NCI-H82 (cell line): Measurements from ENCODE around the gene L1CAM.
A peak's percentile ranks its signal among the peaks of the same experiment; 100 is the strongest.

Source experiments
- DNase-seq: peaks from one replicate; lab custom pipeline; 2025; lab: John Stamatoyannopoulos, UW

L1CAM gene

GRCh38 chrX:153925387-153925738 lies 39.4 kb upstream of the L1CAM start:
- no peak for DNase-seq

DNA sequence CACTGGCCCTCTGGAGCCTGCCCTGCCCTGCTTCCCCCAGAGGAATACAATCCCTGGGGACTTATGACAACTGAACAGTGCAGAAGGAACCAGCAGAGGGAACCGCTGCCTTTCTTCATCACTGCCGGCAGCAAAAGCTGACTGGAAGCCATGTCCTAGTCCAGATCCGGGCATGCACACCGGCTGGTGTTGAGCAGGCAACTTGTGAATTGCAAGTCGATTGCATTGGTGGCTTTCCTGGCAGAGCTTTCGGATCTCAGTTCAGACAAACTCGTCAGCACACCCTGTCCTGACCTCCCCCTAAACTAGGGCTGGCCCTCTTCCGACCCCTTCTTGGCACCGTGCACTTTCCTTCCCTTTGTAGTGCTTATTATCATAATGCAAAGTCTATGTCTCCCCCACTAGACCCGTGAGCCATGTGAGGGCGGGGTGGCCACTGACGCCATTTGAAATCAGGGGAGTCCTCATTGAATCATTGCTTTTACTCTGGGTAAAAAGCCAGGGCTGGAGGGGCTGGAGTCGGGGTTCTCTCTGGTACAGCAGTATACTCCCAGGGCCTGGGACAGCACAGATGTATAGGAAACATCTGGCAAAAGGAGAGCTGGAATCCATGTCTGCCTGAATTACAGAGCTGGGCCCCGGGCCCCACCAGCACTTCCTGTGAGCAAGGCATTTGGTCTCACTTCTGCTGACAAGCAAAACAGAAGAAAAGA lies 38.3 kb upstream of the L1CAM start:
- peak; percentile 86 for DNase-seq

DNA sequence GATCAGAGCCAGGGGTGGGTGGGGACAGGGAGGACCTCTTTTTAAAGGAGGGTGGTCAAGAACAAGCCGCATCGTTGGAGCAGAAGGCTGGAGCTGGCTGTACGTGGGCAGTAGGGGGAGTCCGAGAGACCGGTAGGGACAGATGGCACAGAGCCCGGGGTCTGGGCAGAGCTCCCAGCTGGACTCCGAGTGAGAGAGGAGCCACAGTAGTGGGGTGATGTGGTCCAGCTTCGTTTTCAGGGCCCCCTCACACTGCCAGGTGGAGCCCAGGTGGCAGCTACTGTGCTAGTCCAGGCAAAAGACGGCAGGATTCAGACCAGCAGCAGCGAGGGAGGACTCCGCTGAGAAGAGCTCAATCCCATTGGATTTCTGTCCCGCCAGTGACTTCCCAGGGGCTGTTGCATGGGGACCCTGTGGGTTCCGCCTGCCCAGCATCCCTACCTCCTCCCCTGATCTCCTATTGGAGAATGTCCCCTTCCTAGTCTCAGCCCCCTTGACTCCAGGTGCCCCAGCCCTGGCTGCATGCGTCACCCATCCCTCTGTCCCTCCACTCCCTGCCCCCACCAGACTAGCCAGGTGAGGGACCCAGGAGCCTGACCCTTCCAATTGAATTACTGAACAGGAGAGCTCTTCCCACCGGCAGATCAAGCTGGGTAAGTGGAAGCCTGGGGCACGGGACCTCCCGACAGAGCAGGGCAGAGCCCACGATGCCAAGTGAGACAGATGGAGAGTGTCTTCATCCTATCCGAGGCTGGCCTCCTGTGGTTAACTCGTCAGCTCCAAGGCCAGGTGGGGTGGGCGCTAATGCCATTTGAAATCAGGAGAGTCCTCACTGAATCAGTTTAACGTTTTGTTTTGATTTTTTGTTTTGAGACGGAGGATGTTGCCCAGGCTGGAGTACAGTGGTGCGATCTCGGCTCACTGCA lies 37.2 kb upstream of the L1CAM start:
- peak; percentile 79 for DNase-seq

DNA sequence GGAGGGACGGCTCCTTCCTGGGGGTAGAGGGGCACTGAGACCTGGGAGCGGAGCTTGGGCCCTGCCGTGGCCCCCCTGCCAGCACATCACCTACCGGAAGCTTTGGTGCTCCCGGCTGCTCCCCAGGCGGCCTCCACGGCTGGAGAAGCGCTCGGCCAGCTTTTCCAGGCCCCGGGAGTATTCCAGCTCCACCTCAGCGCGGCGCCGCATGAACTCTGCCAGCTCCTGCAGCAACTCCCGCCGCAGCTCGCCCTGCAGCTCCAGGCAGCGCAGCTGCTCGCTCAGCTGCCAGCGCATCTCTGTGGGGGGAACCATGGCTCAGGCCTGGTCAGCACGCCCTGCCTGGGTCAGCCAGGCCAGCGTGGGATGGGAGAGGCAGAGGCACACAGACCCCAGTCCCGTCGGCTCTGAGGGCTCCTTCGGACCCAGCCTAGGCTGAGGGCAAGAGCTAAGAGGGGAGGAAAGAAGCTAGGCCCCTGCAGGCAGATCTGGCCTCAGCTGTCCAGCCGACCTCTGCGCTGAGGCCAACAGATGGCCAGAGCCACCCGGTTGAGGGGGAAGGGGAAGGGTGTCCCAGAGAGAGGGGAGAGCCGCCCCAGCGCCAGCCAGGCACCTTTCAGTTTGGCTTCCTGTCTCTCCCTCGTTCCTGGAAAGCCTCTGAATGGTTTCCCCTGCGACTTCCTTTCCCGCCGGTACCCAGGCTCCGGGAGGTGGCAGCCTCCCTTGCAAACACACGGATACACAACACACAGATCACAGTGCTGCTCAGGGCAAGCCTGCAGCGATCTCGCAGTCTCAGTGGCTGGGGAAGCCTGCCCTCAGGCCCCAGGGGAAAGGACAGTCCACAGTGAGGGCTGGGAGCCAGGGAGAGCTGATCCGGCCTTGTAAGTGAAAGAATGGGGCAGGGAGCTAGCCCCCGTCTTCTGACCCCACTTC lies 35.8 kb upstream of the L1CAM start:
- DNase-seq = no peak

DNA sequence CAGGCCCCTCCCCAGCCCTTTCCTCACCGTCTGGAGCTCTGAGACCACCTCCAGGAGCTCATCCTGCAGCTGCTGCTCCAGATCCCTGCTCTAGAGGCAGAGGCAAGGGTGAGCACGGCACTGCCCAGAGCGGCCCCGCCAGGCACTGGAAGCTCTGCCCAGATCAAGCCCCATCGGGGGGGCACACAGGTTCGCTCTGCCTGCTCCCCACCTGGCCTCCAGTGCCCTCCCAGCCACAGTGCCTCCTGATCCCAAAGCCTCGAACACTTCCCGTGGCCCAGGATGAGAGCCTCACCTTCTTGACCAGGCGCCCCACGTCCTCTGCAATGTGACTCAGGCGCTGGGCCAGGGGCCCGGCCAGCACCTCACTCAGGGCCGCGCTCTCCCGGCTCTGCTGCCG lies 35.1 kb upstream of the L1CAM start:
- DNase-seq = no peak

GRCh38 chrX:153920546-153920945 lies 34.6 kb upstream of the L1CAM start:
- DNase-seq = no peak

- no peak for DNase-seq
These were observed 33.3 kb upstream of the L1CAM start for GRCh38 chrX:153919281-153919680.

GRCh38 chrX:153917869-153918268 lies 31.9 kb upstream of the L1CAM start:
- DNase-seq = no peak

DNA sequence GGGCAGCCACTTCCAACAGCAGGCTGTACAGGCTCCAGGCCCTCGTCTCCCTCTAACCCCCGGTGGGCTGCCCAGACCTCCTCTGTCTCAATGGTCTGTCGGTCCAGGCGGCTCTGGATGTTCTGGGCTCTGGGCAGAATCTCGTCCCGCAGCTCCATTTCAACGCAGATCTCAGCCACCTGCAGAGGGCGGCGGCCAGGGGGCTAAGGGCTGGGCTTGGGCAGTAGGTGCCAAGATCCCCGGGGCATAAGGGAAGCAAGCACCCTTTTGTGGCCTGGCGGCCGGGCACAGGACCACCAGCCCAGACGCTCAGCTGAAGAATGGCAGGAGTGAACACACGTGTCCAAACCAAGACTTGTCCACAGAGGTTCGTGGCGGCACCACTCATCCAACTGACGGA lies 27.7 kb upstream of the L1CAM start:
- DNase-seq = no peak

DNA sequence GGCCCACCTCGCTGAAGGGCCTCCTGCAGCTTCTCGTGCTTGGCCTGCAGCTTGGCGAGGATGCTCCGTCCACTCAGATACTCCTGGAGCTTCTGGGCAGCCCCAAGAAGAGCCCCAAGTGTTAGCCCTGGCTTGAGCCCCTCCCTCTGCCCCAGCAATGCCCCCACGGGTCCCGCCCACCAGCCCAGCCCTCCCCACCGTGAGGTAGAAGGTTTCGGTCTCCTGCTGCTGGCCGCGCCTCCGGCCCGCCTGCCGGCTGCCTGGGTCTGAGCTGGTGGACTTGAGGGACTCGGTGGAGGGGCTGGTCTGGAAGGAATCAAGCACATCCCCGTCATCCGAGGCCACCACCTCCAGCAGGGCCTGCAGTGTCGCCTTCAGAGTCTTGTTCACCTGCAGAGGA lies 27.2 kb upstream of the L1CAM start:
- DNase-seq = no peak

DNA sequence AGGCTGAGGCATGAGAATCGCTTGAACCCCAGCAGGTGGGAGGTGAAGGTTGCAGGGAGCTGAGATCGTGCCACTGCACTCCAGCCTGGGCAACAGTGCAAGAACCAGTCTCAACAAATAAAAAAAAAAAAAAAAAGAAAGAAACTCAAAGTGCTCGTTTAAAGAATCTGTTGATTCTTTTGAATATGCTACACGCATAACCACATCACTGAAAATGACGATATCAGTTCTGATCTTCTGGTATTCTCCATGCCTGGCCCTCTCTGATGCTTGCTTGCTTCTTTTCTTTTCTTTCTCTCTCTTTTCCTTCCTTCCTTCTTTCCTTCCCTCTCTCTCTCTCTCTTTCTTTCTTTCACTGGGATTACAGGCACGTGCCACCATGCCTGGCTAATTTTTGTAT lies 25.8 kb upstream of the L1CAM start:
- no peak for DNase-seq

DNA sequence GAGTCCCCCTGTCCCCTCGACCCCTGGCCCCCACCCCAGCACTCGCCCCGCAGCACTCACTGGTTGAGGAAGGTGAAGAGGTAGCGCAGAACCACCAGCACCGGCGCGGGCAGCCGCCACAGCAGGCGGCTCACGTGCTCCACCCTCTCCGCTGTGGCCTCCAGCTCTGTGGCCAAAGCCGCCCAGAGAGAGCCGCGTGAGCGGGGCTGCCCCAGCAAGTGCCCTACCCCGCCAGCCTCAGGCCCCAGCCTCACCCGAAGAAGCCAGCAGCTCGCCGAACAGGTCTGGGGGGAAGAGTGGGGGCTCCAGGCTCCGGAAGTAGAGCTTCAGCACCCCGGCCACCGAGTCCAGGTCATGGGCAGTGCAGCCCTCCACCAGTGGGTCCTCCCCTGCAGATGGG lies 24.5 kb upstream of the L1CAM start:
- no peak for DNase-seq

DNA sequence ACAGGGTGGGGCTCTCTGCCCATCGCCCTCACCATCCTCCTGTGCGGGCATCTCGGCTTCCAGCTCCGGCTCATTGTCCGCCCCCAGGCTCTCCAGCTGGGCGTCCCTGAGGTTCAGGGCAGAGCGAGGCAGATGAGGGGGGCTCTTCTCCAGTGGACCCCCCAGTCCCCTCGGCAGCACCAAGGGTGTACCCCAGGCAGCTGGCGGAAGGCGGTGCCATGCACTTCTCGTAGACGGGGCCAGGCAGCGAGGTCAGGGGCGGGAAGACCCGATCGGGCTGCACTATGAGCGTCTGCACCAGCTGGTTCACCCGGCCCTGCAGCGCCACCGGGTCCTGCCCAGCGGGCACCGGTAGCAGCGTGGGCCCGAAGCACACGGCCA lies 24.0 kb upstream of the L1CAM start:
- DNase-seq = no peak

DNA sequence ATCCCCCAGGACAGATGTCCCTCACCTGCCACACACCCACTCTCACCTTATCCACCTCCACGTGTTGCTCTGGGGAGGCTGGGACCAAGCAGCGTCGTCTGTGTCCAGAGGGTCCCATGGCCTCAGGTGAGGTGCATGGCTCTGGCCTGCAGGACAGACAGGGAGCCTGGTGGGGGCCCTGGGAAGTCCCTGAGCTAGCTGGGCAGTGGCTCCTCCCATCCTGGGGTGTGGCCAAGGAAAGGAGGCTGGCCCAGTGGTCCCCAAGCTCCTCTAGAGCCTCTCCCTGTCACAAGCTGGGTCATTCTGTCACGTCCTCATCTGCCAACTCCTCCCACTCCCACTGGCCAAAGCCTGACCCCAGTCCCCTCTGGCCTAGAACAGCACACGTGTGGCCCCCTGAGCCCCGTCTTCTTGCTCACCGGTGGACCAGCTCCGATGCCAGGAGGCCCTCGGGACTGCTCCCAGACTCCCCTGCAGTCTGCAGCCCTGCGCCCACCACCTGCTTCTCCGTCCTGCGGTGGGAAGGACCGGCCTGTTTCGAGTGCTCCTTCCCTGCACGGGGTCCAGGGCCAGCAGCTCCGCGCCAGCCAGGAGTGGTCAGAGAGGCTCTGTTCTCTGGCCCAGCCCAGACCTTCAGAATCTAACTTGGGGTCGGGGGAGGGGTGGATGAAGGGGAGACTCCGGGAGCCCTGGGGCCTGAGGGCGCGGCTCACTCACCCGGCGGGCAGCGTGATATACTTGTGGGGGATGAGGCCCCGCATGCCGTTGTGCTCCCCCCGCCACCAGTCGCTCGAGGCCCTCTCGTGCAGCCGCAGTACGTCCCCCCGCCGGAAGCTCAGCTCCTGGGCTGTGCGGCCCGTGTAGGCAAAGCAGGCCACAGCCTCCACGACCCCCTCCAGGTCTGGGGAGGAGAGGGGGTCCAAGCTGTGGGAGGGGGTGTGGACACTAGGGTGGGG lies 23.3 kb upstream of the L1CAM start:
- peak; percentile 70 for DNase-seq

DNA sequence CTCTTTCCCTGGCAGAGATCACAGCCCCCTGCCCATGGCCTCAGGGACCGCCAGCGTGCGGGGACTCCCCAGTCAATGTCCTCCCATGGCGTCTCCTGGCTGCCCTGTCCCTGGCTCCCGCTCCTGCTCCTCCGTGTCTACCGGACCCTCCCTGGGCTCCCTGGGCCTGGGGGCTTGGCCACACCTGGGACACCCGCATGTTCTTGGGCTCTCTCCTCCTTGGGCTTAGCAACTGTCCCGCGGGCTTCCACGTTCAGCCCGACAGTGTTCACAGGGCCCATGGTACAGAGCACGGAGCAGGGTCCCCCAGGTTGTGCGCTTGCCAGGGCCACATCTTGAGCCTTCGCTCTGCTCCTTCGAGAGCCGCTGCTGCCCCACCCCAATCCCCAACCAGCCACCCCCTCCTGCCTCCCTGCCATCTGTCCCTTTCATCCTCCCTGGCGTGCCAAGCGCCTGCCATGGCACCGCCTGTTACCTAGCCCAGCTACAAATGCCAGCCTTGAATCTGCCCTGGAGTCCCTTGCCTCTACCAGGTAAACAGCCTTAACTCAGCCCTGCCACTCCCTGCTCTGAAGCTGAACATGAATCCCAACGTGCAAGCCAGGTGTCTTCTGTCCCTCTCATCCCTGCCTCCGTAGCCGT lies 22.4 kb upstream of the L1CAM start:
- no peak for DNase-seq

DNA sequence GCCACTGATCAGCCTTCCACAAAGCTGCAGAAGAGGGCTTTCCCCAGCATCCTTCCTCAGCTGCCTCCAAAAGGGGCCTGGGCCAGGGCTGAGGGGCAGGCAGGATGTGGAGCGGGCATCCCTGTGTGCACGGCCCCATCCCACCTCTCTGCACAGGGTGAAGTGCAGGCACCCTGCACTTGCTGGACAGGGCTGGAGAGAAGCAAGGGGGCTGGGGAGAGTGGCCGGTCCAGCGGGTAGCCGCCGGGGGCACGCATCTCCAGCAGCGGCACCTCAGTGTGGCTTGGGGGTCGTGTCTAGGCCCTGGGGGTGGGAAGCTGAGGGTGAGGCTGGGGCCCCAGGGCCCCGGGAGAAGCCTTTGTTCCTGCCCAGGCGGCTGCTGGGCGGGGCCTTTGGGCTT lies 21.5 kb upstream of the L1CAM start:
- no peak for DNase-seq

DNA sequence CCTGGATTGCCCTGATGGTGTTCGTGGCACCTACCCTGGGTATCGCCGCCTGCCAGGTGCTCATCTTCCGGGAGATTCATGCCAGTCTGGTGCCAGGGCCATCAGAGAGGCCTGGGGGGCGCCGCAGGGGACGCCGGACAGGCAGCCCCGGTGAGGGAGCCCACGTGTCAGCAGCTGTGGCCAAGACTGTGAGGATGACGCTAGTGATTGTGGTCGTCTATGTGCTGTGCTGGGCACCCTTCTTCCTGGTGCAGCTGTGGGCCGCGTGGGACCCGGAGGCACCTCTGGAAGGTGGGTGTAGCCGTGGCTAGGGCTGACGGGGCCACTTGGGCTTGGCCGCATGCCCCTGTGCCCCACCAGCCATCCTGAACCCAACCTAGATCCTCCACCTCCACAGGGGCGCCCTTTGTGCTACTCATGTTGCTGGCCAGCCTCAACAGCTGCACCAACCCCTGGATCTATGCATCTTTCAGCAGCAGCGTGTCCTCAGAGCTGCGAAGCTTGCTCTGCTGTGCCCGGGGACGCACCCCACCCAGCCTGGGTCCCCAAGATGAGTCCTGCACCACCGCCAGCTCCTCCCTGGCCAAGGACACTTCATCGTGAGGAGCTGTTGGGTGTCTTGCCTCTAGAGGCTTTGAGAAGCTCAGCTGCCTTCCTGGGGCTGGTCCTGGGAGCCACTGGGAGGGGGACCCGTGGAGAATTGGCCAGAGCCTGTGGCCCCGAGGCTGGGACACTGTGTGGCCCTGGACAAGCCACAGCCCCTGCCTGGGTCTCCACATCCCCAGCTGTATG lies 20.3 kb upstream of the L1CAM start:
- no peak for DNase-seq

GRCh38 chrX:153905481-153906095 lies 19.6 kb upstream of the L1CAM start:
- DNase-seq = no peak
